VCaP (cell line): ENCODE data around the gene GRK1.

ENCODE experiments used
- H3K27ac ChIP-seq: fragments of 450-650 bp; 2 replicates; pipeline ENCODE4 v1.5.1; 2017
- CTCF ChIP-seq: fragments of 450-650 bp; conservative IDR thresholded peaks from 2 replicates; pipeline ENCODE4 v1.5.1; 2017; ENCODE audit warnings: mild to moderate bottlenecking, moderate library complexity

GRK1 gene

DNA sequence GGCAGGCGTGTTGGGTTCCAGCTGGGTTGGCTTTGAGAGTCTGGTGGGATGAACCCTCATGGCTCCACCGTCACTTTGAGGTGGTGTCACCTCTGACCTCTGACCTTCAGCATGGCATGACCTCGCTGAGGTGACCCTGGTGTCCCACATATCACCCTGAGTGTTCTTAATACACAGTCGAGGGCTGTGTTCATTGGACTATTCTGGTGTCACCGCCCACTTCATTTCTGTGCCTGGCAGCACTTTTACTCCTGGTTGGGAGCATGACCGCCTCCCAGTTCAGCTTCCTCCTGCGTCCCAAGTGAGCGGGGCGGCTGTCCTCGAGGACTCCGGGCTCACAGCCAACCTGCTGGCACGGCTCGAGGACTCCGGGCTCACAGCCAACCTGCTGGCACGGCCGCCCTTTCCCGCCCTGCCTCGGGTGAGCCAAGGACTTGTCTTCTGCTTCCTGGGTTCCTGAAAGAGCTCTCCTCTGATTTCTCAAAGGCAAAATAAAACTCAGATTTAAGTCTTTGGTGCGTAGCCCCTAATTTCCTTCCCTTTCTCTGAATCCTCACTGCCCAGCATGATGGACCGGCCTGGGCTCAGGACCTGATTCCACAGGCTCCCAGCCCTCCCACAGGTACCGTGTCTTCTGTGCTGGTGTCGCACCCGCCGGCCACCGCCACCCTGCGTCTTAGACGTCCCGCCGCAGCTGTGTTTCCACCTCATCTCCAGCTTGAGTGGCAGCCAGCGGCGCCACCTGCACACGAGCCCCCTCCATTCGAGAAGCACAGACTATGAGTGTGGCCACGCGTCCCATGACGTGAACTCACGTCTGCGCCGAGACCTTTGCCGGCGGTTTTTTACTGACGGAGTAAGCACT is 19.4 kb upstream of the GRK1 start:
- H3K27ac ChIP-seq: no peak overlapping the region; the same call in 1 of the 2 replicates
- no peak for TF ChIP-seq CTCF

GRCh38 chr13:113648216-113648610 is 18.8 kb upstream of the GRK1 start:
- no peak overlapping the region; the same call in 1 of the 2 replicates for H3K27ac ChIP-seq
- no peak for TF ChIP-seq CTCF

GRCh38 chr13:113649212-113649611 is 17.8 kb upstream of the GRK1 start:
- no peak overlapping the region for H3K27ac ChIP-seq
- no peak for TF ChIP-seq CTCF

- no peak for TF ChIP-seq CTCF
- no peak overlapping the region for H3K27ac ChIP-seq
These were observed 16.7 kb upstream of the GRK1 start for GRCh38 chr13:113650275-113650674.

- no peak overlapping the region for H3K27ac ChIP-seq
These were observed 16.3 kb upstream of the GRK1 start for GRCh38 chr13:113650731-113651148.

DNA sequence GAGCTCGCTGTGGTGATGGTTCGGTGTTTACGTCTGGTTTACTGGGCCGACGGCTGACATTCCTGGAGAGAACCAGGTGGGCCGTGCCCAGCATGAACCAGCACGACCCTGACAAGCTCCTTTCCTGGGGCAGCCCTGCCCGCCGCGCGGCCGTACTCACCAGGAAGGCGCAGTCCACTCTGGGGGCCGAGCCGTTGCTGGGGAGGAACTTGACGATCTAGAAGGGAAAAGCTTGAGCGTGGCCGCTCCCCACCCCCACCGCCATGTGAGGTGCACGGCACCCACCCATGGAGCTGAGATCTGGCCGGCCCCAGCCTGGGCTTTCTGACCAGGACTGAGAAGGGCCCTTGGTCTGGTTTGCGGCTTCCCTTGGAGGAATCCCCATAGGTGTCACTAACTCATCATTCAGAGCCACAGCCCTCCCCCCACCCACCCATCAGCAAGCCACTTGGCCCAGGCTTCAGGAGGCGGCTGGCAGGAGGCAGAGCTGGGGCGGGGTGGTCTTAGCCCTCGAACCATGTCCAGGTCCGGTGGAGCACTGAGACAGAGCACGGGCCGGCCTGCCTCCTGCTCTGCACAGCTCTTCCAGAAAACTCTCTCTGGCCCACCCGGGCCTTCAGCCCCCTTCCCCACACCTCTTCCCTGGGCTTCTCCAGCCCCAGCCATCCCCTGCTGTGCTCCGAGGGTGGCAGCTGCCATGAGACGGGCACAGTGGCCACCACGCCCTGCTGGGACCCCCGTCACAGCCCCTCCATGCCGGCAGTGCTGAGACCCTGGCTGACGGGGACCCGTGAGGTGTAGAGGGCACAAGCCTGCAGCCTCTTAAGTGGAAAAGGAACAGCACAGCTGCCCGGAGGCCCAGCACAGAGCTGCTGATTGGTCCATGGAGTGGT is 15.3 kb upstream of the GRK1 start:
- no peak overlapping the region for H3K27ac ChIP-seq
- no peak for TF ChIP-seq CTCF

More at GRCh38 chr13:113650731-113651148, 16.3 kb upstream of the GRK1 start:
- no peak for TF ChIP-seq CTCF
